ENCODE measurements around the gene KRTAP5-6.

GRCh38 chr11:1737080-1737757 lies 40.2 kb downstream of the KRTAP5-6 start:
- no peak for TF ChIP-seq GATA2 (IDR thresholded peaks at IDR 0.05; ENCODE audit: low read depth, low read length)
- no peak for TF ChIP-seq GATA3 (IDR thresholded peaks at IDR 0.05; ENCODE audit: low read depth, low read length)
